ENCODE data around the gene PLEKHH3. TPM values are rescaled to one million over a fixed set of nuclear protein-coding genes. Genes with fewer than 3 reads are reported as not detected.

Gene PLEKHH3
- polyA plus RNA-seq, 1 experiment, result 9.1 TPM

- TF ChIP-seq CTCF (IDR thresholded peaks at IDR 0.05; ENCODE audit: insufficient read depth, low read depth, low read length), result peak; percentile 11; the same call in 1 of the 2 replicates
- Histone ChIP-seq H3K27me3 (ENCODE audit: control insufficient read depth, insufficient read depth, low read length) (no peaks in the 10 kb centered on the region), H3K36me3 (ENCODE audit: control insufficient read depth, insufficient read depth, low read length) (peaks cover under 1% of the 10 kb centered on the region), H3K4me3 (ENCODE audit: low read depth, low read length) (peak overlapping the region; percentile 34)
- no peak for DNase-seq (ENCODE audit: low read depth)
- ChIA-PET POLR2A (no interaction called here), CTCF (interaction anchor here (0.6 to 4.0 kb wide), 21 partner anchors 8 to 290 kb away, joined by 3 to 56 read pairs (median 4); partner anchors contain the start of genes PSMC3IP, RETREG3, STAT3 and TUBG1)
Measured at GRCh38 chr17:42678951-42679491, 2.2 kb upstream of the PLEKHH3 start.

GRCh38 chr17:42677921-42678781 lies 1.4 kb upstream of the PLEKHH3 start:
- ChIA-PET CTCF (interaction anchor here (1.1 to 4.0 kb wide), 9 partner anchors 11 to 123 kb away, joined by 3 to 56 read pairs (median 6); partner anchors contain the start of genes PSMC3IP and TUBG2), POLR2A (no interaction called here)
- peak overlapping the region; percentile 50 for H3K4me3 ChIP-seq (ENCODE audit: low read depth, low read length)
- no peak for TF ChIP-seq CTCF (IDR thresholded peaks at IDR 0.05; ENCODE audit: insufficient read depth, low read depth, low read length)
- peaks cover 4% of the 10 kb centered on the region for H3K36me3 ChIP-seq (ENCODE audit: control insufficient read depth, insufficient read depth, low read length)
- DNase-seq (ENCODE audit: low read depth), result no peak
- H3K27me3 ChIP-seq (ENCODE audit: control insufficient read depth, insufficient read depth, low read length), result no peaks in the 10 kb centered on the region

- peak; percentile 95 for DNase-seq (ENCODE audit: low read depth)
- TF ChIP-seq CTCF (IDR thresholded peaks at IDR 0.05; ENCODE audit: insufficient read depth, low read depth, low read length), result no peak
- H3K36me3 ChIP-seq (ENCODE audit: control insufficient read depth, insufficient read depth, low read length), result peaks cover 11% of the 10 kb centered on the region
- POLR2A ChIA-PET, result interaction anchor here (1.6 kb wide), 1 partner anchor 159 kb away, joined by 3 read pairs; no protein-coding TSS in a partner anchor
- H3K27me3 ChIP-seq (ENCODE audit: control insufficient read depth, insufficient read depth, low read length), result no peaks in the 10 kb centered on the region
- H3K4me3 ChIP-seq (ENCODE audit: low read depth, low read length), result peak overlapping the region; percentile 83
- CTCF ChIA-PET, result interaction anchor here (1.1 to 5.3 kb wide), 5 partner anchors 10 to 99 kb away, joined by 3 to 30 read pairs (median 5); partner anchors contain the start of genes PSMC3IP and TUBG2
Measured at GRCh38 chr17:42677012-42677857, 441 bp upstream of the PLEKHH3 start.

- Histone ChIP-seq H3K4me3 (ENCODE audit: low read depth, low read length) (peak overlapping the region; percentile 83), H3K27me3 (ENCODE audit: control insufficient read depth, insufficient read depth, low read length) (no peaks in the 10 kb centered on the region), H3K36me3 (ENCODE audit: control insufficient read depth, insufficient read depth, low read length) (peaks cover 17% of the 10 kb centered on the region)
- ChIA-PET CTCF (interaction anchor here (0.6 to 5.3 kb wide), 6 partner anchors 9 to 98 kb away, joined by 3 to 30 read pairs (median 4); partner anchors contain the start of genes PSMC3IP, RETREG3, TUBG1 and TUBG2), POLR2A (interaction anchor here (1.6 kb wide), 1 partner anchor 157 kb away, joined by 3 read pairs; no protein-coding TSS in a partner anchor)
- DNase-seq (ENCODE audit: low read depth), result no peak
- TF ChIP-seq CTCF (IDR thresholded peaks at IDR 0.05; ENCODE audit: insufficient read depth, low read depth, low read length), result no peak
Measured at GRCh38 chr17:42675965-42676423, 800 bp downstream of the PLEKHH3 start.
